A673 (cell line): ENCODE data around the gene PCLO.

Experiments used
- EZH2 ChIP-seq: fragments of 200-600 bp; sonication (generic); IDR thresholded peaks from 2 replicates; pipeline ENCODE4 v1.6.1; 2017; ENCODE audit warnings: borderline replicate concordance, low read depth, mild to moderate bottlenecking, mixed read lengths, antibody characterized with exemption, low read length; ENCODE audit not compliant: poor library complexity, severe bottlenecking
- TF ChIP-seq, protein P1 (sequence below): fragments of 300-800, 200-600 bp; sonication (generic); conservative IDR thresholded peaks from 2 replicates; pipeline ENCODE4 v1.5.1; 2017; ENCODE audit warnings: low read depth, mild to moderate bottlenecking, antibody characterized with exemption, low read length, moderate library complexity, mixed read lengths

DNA sequence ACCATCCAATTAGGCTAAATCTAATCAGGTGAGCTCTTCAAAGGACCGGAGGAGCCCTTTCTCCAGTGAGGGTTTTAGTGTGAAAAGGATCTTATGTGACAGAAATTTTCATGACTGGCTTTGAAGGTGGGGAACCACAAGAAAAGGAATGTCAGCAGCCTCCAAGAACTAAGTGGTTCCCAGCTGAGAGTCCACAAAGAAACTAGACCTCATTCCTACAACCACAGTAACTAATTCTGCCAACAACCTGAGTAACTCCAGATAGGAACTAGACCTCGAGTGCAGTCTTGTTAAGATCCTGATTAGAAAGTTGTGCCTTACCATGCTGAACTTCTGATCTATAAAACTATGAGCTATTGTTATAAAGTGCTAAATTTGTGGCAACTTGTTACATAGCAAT is 51.3 kb downstream of the PCLO start:
- TF ChIP-seq, protein P1, sequence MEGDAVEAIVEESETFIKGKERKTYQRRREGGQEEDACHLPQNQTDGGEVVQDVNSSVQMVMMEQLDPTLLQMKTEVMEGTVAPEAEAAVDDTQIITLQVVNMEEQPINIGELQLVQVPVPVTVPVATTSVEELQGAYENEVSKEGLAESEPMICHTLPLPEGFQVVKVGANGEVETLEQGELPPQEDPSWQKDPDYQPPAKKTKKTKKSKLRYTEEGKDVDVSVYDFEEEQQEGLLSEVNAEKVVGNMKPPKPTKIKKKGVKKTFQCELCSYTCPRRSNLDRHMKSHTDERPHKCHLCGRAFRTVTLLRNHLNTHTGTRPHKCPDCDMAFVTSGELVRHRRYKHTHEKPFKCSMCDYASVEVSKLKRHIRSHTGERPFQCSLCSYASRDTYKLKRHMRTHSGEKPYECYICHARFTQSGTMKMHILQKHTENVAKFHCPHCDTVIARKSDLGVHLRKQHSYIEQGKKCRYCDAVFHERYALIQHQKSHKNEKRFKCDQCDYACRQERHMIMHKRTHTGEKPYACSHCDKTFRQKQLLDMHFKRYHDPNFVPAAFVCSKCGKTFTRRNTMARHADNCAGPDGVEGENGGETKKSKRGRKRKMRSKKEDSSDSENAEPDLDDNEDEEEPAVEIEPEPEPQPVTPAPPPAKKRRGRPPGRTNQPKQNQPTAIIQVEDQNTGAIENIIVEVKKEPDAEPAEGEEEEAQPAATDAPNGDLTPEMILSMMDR, result no peak
- TF ChIP-seq EZH2, result no peak
